ENCODE measurements around the gene SNX25.

DNA sequence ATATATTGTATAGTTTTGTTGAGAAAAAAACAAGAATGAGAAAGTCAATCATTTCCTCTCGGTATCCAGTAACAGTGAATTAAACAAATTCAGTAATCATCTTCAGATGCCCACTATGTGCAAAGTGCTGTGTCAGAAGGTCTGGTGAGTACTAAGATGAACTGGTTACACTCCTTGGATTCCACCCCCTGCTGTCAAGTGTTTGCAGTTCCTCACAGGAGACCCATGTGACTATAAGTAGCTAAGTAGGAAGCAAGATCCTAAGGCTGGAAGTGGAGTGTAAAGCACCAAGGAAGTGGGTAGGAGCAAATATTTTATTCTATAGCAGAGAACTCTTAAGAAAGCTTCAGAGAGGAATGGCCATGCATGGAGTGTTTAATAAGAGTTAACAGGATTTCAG is 73.6 kb downstream of the SNX25 start:
- no peak for TF ChIP-seq IKZF3 (tag by site-specific recombination; IDR thresholded peaks at IDR 0.05)
- TF ChIP-seq ZNF274 (IDR thresholded peaks at IDR 0.05; ENCODE audit: low read length) = no peak
- no peak for TF ChIP-seq ZNF274 (tag by site-specific recombination; IDR thresholded peaks at IDR 0.05; ENCODE audit: borderline replicate concordance)
- no peak for TF ChIP-seq ZNF416 (tag by site-specific recombination; IDR thresholded peaks at IDR 0.05)
- TF ChIP-seq, protein P1, sequence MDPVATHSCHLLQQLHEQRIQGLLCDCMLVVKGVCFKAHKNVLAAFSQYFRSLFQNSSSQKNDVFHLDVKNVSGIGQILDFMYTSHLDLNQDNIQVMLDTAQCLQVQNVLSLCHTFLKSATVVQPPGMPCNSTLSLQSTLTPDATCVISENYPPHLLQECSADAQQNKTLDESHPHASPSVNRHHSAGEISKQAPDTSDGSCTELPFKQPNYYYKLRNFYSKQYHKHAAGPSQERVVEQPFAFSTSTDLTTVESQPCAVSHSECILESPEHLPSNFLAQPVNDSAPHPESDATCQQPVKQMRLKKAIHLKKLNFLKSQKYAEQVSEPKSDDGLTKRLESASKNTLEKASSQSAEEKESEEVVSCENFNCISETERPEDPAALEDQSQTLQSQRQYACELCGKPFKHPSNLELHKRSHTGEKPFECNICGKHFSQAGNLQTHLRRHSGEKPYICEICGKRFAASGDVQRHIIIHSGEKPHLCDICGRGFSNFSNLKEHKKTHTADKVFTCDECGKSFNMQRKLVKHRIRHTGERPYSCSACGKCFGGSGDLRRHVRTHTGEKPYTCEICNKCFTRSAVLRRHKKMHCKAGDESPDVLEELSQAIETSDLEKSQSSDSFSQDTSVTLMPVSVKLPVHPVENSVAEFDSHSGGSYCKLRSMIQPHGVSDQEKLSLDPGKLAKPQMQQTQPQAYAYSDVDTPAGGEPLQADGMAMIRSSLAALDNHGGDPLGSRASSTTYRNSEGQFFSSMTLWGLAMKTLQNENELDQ (tag by site-specific recombination; IDR thresholded peaks at IDR 0.05; ENCODE audit: low read depth) = no peak
- no peak for TF ChIP-seq ZNF350 (tag by site-specific recombination; IDR thresholded peaks at IDR 0.05)
- TF ChIP-seq, protein P2, sequence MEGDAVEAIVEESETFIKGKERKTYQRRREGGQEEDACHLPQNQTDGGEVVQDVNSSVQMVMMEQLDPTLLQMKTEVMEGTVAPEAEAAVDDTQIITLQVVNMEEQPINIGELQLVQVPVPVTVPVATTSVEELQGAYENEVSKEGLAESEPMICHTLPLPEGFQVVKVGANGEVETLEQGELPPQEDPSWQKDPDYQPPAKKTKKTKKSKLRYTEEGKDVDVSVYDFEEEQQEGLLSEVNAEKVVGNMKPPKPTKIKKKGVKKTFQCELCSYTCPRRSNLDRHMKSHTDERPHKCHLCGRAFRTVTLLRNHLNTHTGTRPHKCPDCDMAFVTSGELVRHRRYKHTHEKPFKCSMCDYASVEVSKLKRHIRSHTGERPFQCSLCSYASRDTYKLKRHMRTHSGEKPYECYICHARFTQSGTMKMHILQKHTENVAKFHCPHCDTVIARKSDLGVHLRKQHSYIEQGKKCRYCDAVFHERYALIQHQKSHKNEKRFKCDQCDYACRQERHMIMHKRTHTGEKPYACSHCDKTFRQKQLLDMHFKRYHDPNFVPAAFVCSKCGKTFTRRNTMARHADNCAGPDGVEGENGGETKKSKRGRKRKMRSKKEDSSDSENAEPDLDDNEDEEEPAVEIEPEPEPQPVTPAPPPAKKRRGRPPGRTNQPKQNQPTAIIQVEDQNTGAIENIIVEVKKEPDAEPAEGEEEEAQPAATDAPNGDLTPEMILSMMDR (tag by site-specific recombination; IDR thresholded peaks at IDR 0.05) = no peak
- no peak for TF ChIP-seq ZBTB44 (tag by site-specific recombination; IDR thresholded peaks at IDR 0.05)
- TF ChIP-seq ZNF513 (tag by site-specific recombination; IDR thresholded peaks at IDR 0.05) = no peak
